B cell (primary cell): ENCODE results near the gene DNTT. TPM values are rescaled to one million over a fixed set of nuclear protein-coding genes. Genes with fewer than 3 reads are reported as not detected.

Experiments
- ATAC-seq: fragments of 200-7000 bp; cut with Tn5 transposase; one replicate; pipeline ENCODE4 v1.10.0; 2021; ENCODE audit warnings: low read depth, mild to moderate bottlenecking, moderate number of reproducible peaks, moderate library complexity
- CTCF ChIA-PET: fragments of 350-600 bp; sonication (Branson Sonifier 250); formaldehyde crosslinking; loops from one replicate; lab custom pipeline; 2021; ENCODE audit warnings: antibody characterized with exemption, inconsistent platforms; lab: Charles Lee
- POLR2A ChIA-PET: fragments of 350-600 bp; sonication (Branson Sonifier 250); formaldehyde crosslinking; loops from one replicate; lab custom pipeline; 2021; ENCODE audit warnings: antibody characterized with exemption; lab: Charles Lee
- DNase-seq: peaks from one replicate; pipeline ENCODE4 v3.0.0; 2013
- H2AFZ ChIP-seq: 2 replicates; pipeline ENCODE4 v1.6.1; 2012; ENCODE audit warnings: mild to moderate bottlenecking, low read depth, low read length; ENCODE audit not compliant: insufficient read depth, poor library complexity, severe bottlenecking
- H3K27ac ChIP-seq, 2 donors: 1 replicate in 1 of 2; 2 replicates in 1 of 2; pipeline ENCODE4 v1.5.1; 2012 to 2013; ENCODE audit warnings: low read length in 2 of 2, mild to moderate bottlenecking in 2 of 2, moderate library complexity in 1 of 2
- H3K27me3 ChIP-seq, 4 experiments: fragments of 200-600 bp in 1 of 4; sonication (generic) in 1 of 4; replicated peaks in 1 of 4; 1 replicate in 2 of 4; 2 replicates in 2 of 4; pipeline versions ENCODE4 v1.6.1 to v1.7.0; 2013 to 2016; ENCODE audit warnings: low read length in 3 of 4, mild to moderate bottlenecking in 2 of 4, mixed read lengths in 1 of 4, moderate library complexity in 1 of 4; ENCODE audit not compliant: insufficient read depth in 4 of 4, control insufficient read depth in 3 of 4; ENCODE audit errors: control extremely low read depth in 1 of 4
- H3K36me3 ChIP-seq, 2 experiments: replicated peaks in 1 of 2; 1 replicate in 1 of 2; 2 replicates in 1 of 2; pipeline versions ENCODE4 v1.6.1 to v1.7.1; 2013; ENCODE audit warnings: low read length in 1 of 2; ENCODE audit not compliant: insufficient read depth in 2 of 2, control insufficient read depth in 1 of 2; ENCODE audit errors: control extremely low read depth in 1 of 2, extremely low read depth in 1 of 2
- H3K4me1 ChIP-seq, 2 donors: fragments of 200-600 bp in 1 of 2; sonication (generic) in 1 of 2; 1 replicate in 1 of 2; 2 replicates in 1 of 2; pipeline versions ENCODE4 v1.5.1 to v1.6.1; 2013 to 2017; ENCODE audit warnings: low read length in 2 of 2; ENCODE audit not compliant: control insufficient read depth in 2 of 2, insufficient read depth in 2 of 2
- H3K4me2 ChIP-seq: replicated peaks from 2 replicates; pipeline ENCODE3; 2012; ENCODE audit warnings: mild to moderate bottlenecking, low read depth, low read length; ENCODE audit not compliant: poor library complexity, severe bottlenecking
- H3K4me3 ChIP-seq, 5 experiments: fragments of 200-600 bp in 1 of 5; sonication (generic) in 1 of 5; 1 replicate in 3 of 5; 2 replicates in 2 of 5; pipeline versions ENCODE4 v1.5.1 to v1.7.0; 2011 to 2016; ENCODE audit warnings: low read length in 4 of 5, mild to moderate bottlenecking in 4 of 5, low read depth in 2 of 5, control low read depth in 1 of 5, moderate library complexity in 1 of 5; ENCODE audit not compliant: insufficient read depth in 1 of 5; ENCODE audit errors: control extremely low read depth in 1 of 5, extremely low read depth in 1 of 5
- H3K79me2 ChIP-seq: fragments of 200-600 bp; sonication (generic); one replicate; pipeline ENCODE4 v1.6.0; 2016; ENCODE audit warnings: low read length; ENCODE audit not compliant: control insufficient read depth, insufficient read depth
- H3K9ac ChIP-seq: fragments of 200-600 bp; sonication (generic); 2 replicates; pipeline ENCODE4 v1.6.1; 2017; ENCODE audit warnings: mild to moderate bottlenecking, low read length, moderate library complexity
- H3K9me3 ChIP-seq, 3 donors: one replicate each; pipeline versions ENCODE4 v1.6.1 to v1.7.1; 2013; ENCODE audit warnings: low read length in 2 of 3; ENCODE audit not compliant: control insufficient read depth in 2 of 3, insufficient read depth in 1 of 3; ENCODE audit errors: control extremely low read depth in 1 of 3
- H4K20me1 ChIP-seq: 2 replicates; pipeline ENCODE4 v1.6.0; 2012; ENCODE audit warnings: mild to moderate bottlenecking, low read length; ENCODE audit not compliant: insufficient read depth, control insufficient read depth, poor library complexity, severe bottlenecking
- H3K27ac Mint-ChIP-seq: one replicate; pipeline ENCODE4 v1.8.0; 2021; ENCODE audit warnings: mixed read lengths
- H3K27me3 Mint-ChIP-seq: one replicate; pipeline ENCODE4 v1.8.0; 2021; ENCODE audit warnings: mixed read lengths
- H3K4me1 Mint-ChIP-seq: one replicate; pipeline ENCODE4 v1.8.0; 2021; ENCODE audit warnings: mixed read lengths
- H3K4me3 Mint-ChIP-seq: one replicate; pipeline ENCODE4 v1.8.0; 2021; ENCODE audit warnings: mixed read lengths
- H3K9me3 Mint-ChIP-seq: one replicate; pipeline ENCODE4 v1.8.0; 2022; ENCODE audit warnings: mixed read lengths; ENCODE audit not compliant: insufficient read depth
- EZH2 ChIP-seq: IDR thresholded peaks from 2 replicates; pipeline ENCODE4 v1.6.1; 2012; ENCODE audit warnings: borderline replicate concordance, low read depth, mild to moderate bottlenecking, moderate library complexity, low read length; ENCODE audit not compliant: insufficient read depth, poor library complexity, severe bottlenecking
- WGBS: methylation state at CpG from one replicate; pipeline ENCODE4 v1.1.5; 2013; ENCODE audit warnings: missing lambda C conversion rate; ENCODE audit not compliant: insufficient coverage; 5-methylcytosine and 5-hydroxymethylcytosine counted together
- intact Hi-C: fragments of 100-400 bp; cut with micrococcal nuclease; formaldehyde crosslinking; loops from one replicate; pipeline ENCODE4 v1.10.0; 2022
- polyA plus RNA-seq: library from polyadenylated mRNA; depleted of rRNA; stranded (reverse); fragments of >200 nt; gene quantifications from 2 replicates; pipeline ENCODE4 v1.2.3, GENCODE V29; 2012
- total RNA-seq, 2 donors: library from RNA; stranded (reverse); fragments of 120-200 nt in 1 of 2; gene quantifications; 1 replicate in 1 of 2; 2 replicates in 1 of 2; pipeline versions ENCODE4 v1.2.3 to v1.2.4, GENCODE V29; 2013 to 2022
- TF ChIP-seq, protein P1 (sequence below): fragments of 200-600 bp; IDR thresholded peaks from one replicate; pipeline ENCODE4 v1.8.0; 2022; ENCODE audit warnings: antibody characterized with exemption, mild to moderate bottlenecking

The DNTT gene
- total and polyA plus RNA-seq, 2 donors (not counting 1 experiment from before 2014, with no cell fraction given), result not detected

DNA sequence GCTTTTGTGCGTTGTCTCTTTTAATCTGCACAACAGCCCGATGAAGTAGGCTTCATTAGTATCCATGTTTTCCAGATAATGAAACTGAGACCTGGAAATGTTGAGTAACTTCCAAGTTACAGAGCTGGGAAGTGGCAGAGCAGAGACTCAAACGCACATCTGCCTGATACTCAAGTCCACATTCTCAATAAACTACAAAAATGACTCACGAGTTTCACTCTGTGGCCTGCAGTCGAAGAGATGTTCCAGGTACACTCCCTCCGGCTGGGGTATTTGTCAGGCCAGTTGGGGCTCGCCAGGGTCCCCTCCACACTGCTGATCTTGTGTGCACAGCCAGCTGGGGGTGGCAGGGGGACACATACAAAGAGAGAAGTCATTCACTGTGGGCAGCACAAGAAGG, 72.2 kb downstream of the DNTT start:
- no peak overlapping the region for H3K4me3 ChIP-seq
- 71% methylated on average over 4 of the region's 7 CpGs for WGBS
- TF ChIP-seq EZH2, result no peak
- TF ChIP-seq, protein P1, sequence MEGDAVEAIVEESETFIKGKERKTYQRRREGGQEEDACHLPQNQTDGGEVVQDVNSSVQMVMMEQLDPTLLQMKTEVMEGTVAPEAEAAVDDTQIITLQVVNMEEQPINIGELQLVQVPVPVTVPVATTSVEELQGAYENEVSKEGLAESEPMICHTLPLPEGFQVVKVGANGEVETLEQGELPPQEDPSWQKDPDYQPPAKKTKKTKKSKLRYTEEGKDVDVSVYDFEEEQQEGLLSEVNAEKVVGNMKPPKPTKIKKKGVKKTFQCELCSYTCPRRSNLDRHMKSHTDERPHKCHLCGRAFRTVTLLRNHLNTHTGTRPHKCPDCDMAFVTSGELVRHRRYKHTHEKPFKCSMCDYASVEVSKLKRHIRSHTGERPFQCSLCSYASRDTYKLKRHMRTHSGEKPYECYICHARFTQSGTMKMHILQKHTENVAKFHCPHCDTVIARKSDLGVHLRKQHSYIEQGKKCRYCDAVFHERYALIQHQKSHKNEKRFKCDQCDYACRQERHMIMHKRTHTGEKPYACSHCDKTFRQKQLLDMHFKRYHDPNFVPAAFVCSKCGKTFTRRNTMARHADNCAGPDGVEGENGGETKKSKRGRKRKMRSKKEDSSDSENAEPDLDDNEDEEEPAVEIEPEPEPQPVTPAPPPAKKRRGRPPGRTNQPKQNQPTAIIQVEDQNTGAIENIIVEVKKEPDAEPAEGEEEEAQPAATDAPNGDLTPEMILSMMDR, result no peak
- ChIA-PET CTCF (interaction anchor here (1.1 kb wide), 1 partner anchor 11 kb away, joined by 5 read pairs; no protein-coding TSS in a partner anchor), POLR2A (no interaction called here)
- H3K9me3 ChIP-seq, result no peaks in the 10 kb centered on the region
- no peaks in the 10 kb centered on the region for H3K9me3 Mint-ChIP-seq
- H3K4me1 Mint-ChIP-seq, result peaks cover 13% of the 10 kb centered on the region
- no peaks in the 10 kb centered on the region for H3K79me2 ChIP-seq
- H3K27ac ChIP-seq, result no peak overlapping the region
- no peaks in the 10 kb centered on the region for H3K36me3 ChIP-seq
- H3K4me3 Mint-ChIP-seq, result no peak overlapping the region
- H2AFZ ChIP-seq, result no peak overlapping the region
- ATAC-seq (no peak), DNase-seq (no peak)
- H4K20me1 ChIP-seq, result no peaks in the 10 kb centered on the region
- peaks cover 6 to 10% of the 10 kb centered on the region in 2 donors for H3K4me1 ChIP-seq
- intact Hi-C loops, result no loop called here
- no peak overlapping the region for H3K4me2 ChIP-seq
- H3K27me3 ChIP-seq, result peaks cover 0 to 8% (median 0%) of the 10 kb centered on the region in 4 experiments
- no peak overlapping the region for H3K9ac ChIP-seq
- H3K27ac Mint-ChIP-seq, result no peak overlapping the region
- peaks cover 32% of the 10 kb centered on the region for H3K27me3 Mint-ChIP-seq

DNA sequence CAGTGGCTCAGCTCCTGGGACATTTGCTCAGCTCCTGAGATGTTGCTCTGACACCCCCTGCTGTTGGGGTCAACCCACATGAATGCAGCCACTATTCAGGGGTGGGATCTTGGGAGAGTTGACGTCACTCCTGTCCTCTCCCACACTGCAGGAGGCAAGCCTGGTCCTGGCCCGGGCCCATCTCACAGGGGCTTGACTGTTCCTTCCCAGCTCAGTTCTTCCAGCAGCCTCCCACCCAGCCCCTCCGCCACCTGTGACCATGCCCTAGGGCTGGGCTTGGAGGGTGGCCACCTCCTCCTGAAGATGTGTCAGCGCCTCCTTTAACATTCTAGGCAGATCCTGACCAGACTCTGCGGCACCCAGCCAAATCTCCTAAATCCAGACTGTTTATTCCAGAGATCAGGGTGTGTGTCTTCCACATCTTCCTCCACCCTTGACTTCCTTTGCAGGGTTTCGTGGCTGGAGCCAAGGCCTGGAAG, 73.6 kb downstream of the DNTT start:
- intact Hi-C loops, result no loop called here
- no peaks in the 10 kb centered on the region for H3K36me3 ChIP-seq
- Mint-ChIP-seq H3K4me3 (no peak overlapping the region), H3K4me1 (peaks cover 13% of the 10 kb centered on the region), H3K27me3 (peaks cover 33% of the 10 kb centered on the region), H3K9me3 (no peaks in the 10 kb centered on the region), H3K27ac (no peak overlapping the region)
- WGBS, result 84% methylated on average over 5 of the region's 6 CpGs
- peaks cover 6 to 10% of the 10 kb centered on the region in 2 donors for H3K4me1 ChIP-seq
- ChIA-PET CTCF (interaction anchor here (2.7 kb wide), 1 partner anchor 7 kb away, joined by 13 read pairs; no protein-coding TSS in a partner anchor), POLR2A (no interaction called here)
- H3K27me3 ChIP-seq, result peaks cover 0 to 8% (median 0%) of the 10 kb centered on the region in 4 experiments
- TF ChIP-seq EZH2, result no peak
- TF ChIP-seq, protein P1, result no peak
- no peak overlapping the region for H3K9ac ChIP-seq
- no peaks in the 10 kb centered on the region for H3K9me3 ChIP-seq
- no peak overlapping the region for H2AFZ ChIP-seq
- DNase-seq, result no peak
- no peak overlapping the region for H3K4me3 ChIP-seq
- no peak for ATAC-seq
- no peak overlapping the region for H3K4me2 ChIP-seq
- H3K27ac ChIP-seq, result no peak overlapping the region
- H4K20me1 ChIP-seq, result no peaks in the 10 kb centered on the region
- H3K79me2 ChIP-seq, result no peaks in the 10 kb centered on the region
